MM.1S (cell line): Measurements from ENCODE around the gene BMAL1.

ENCODE experiments used
- DNase-seq: peaks from one replicate; pipeline ENCODE4 v3.0.0-alpha.2; 2015
- H2AFZ ChIP-seq: fragments of 300-600 bp; sonication (generic); 2 replicates; pipeline ENCODE4 v1.6.0; 2016; ENCODE audit warnings: antibody characterized with exemption, low read length
- H3F3A ChIP-seq: fragments of 300-600 bp; sonication (generic); 2 replicates; pipeline ENCODE4 v1.6.1; 2016; ENCODE audit warnings: mild to moderate bottlenecking, antibody characterized with exemption, low read length, moderate library complexity, mixed read lengths; ENCODE audit not compliant: insufficient read depth
- H3K27ac ChIP-seq: fragments of 300-600 bp; sonication (generic); 2 replicates; pipeline ENCODE4 v1.5.1; 2016; ENCODE audit warnings: mild to moderate bottlenecking, low read length
- H3K27me3 ChIP-seq: fragments of 300-600 bp; sonication (generic); replicated peaks from 2 replicates; pipeline ENCODE4 v1.6.0; 2016; ENCODE audit warnings: low read length; ENCODE audit not compliant: insufficient read depth
- H3K36me3 ChIP-seq: fragments of 300-600 bp; sonication (generic); replicated peaks from 2 replicates; pipeline ENCODE4 v1.6.1; 2016; ENCODE audit warnings: mild to moderate bottlenecking, low read length, mixed read lengths; ENCODE audit not compliant: insufficient read depth
- H3K4me1 ChIP-seq: fragments of 300-600 bp; sonication (generic); 2 replicates; pipeline ENCODE4 v1.6.1; 2016; ENCODE audit warnings: low read length, mixed read lengths
- H3K4me2 ChIP-seq: fragments of 300-600 bp; sonication (generic); 2 replicates; pipeline ENCODE4 v1.6.0; 2016; ENCODE audit warnings: low read depth, low read length
- H3K4me3 ChIP-seq: fragments of 300-600 bp; sonication (generic); 2 replicates; pipeline ENCODE4 v1.5.1; 2016; ENCODE audit warnings: low read length, mixed read lengths
- H3K79me2 ChIP-seq: fragments of 300-600 bp; sonication (generic); 2 replicates; pipeline ENCODE4 v1.6.1; 2016; ENCODE audit warnings: mixed run types, low read length, mixed read lengths
- H3K9ac ChIP-seq: fragments of 300-600 bp; sonication (generic); 2 replicates; pipeline ENCODE4 v1.6.1; 2016; ENCODE audit warnings: low read length, mixed read lengths
- H3K9me2 ChIP-seq: fragments of 300-600 bp; sonication (generic); replicated peaks from 2 replicates; pipeline ENCODE4 v1.6.1; 2016; ENCODE audit warnings: mild to moderate bottlenecking, low read length, mixed read lengths; ENCODE audit not compliant: insufficient read depth
- H3K9me3 ChIP-seq: fragments of 300-600 bp; sonication (generic); replicated peaks from 2 replicates; pipeline ENCODE4 v1.6.1; 2016; ENCODE audit warnings: mild to moderate bottlenecking, low read length, mixed read lengths; ENCODE audit not compliant: insufficient read depth
- H4K20me1 ChIP-seq: fragments of 300-600 bp; sonication (generic); 2 replicates; pipeline ENCODE4 v1.6.1; 2016; ENCODE audit warnings: mild to moderate bottlenecking, low read length, moderate library complexity, mixed read lengths; ENCODE audit not compliant: insufficient read depth
- EZH2 ChIP-seq: fragments of 300-600 bp; sonication (generic); optimal IDR thresholded peaks from 2 replicates; pipeline ENCODE3; 2017; ENCODE audit warnings: low read depth, mild to moderate bottlenecking, antibody characterized with exemption, low read length, mixed read lengths
- EZH2phosphoT487 ChIP-seq: fragments of 300-600 bp; sonication (generic); IDR thresholded peaks from 2 replicates; pipeline ENCODE4 v1.6.1; 2018; ENCODE audit warnings: antibody characterized with exemption, low read length
- TF ChIP-seq, protein P1 (sequence below): fragments of 300-600 bp; sonication (generic); IDR thresholded peaks from 2 replicates; pipeline ENCODE4 v1.5.1; 2016; ENCODE audit warnings: antibody characterized with exemption, low read length, mixed read lengths

BMAL1 gene

DNA sequence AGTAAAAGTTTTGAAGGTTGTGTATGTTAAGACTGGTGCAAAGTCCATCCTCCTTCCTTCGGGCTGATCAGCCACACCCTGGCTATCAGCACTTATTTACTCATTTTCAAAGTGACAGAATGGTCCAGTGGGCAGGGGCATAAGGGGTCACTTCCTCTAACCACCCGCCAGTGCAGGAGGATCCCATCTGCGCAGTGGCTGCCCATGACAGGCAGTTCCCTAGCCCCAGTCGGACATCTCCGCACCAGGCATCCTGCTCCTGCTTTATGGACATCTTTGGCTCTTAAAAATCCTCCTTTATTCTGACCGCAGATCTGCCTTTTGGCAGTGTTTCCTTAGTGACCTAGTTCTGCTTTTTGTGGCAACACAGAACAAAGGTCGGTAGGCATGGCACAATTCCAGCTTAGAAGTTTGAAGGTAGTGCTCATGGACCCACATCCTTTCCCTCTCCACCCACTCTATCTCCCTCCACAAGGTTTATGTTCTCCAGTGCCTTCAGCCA, 55.9 kb downstream of the BMAL1 start:
- Histone ChIP-seq H4K20me1 (no peaks in the 10 kb centered on the region), H3K4me3 (no peak overlapping the region), H2AFZ (no peak overlapping the region), H3K9ac (no peak overlapping the region), H3K9me2 (no peaks in the 10 kb centered on the region), H3K4me2 (no peak overlapping the region), H3F3A (peaks cover 9% of the 10 kb centered on the region; the same call in 1 of the 2 replicates), H3K27me3 (no peaks in the 10 kb centered on the region), H3K79me2 (peaks cover 2% of the 10 kb centered on the region), H3K27ac (no peak overlapping the region), H3K36me3 (no peaks in the 10 kb centered on the region), H3K9me3 (no peaks in the 10 kb centered on the region), H3K4me1 (peaks cover 12% of the 10 kb centered on the region)
- no peak for DNase-seq
- no peak for TF ChIP-seq EZH2phosphoT487
- TF ChIP-seq EZH2: no peak
- TF ChIP-seq, protein P1, sequence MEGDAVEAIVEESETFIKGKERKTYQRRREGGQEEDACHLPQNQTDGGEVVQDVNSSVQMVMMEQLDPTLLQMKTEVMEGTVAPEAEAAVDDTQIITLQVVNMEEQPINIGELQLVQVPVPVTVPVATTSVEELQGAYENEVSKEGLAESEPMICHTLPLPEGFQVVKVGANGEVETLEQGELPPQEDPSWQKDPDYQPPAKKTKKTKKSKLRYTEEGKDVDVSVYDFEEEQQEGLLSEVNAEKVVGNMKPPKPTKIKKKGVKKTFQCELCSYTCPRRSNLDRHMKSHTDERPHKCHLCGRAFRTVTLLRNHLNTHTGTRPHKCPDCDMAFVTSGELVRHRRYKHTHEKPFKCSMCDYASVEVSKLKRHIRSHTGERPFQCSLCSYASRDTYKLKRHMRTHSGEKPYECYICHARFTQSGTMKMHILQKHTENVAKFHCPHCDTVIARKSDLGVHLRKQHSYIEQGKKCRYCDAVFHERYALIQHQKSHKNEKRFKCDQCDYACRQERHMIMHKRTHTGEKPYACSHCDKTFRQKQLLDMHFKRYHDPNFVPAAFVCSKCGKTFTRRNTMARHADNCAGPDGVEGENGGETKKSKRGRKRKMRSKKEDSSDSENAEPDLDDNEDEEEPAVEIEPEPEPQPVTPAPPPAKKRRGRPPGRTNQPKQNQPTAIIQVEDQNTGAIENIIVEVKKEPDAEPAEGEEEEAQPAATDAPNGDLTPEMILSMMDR: no peak

DNA sequence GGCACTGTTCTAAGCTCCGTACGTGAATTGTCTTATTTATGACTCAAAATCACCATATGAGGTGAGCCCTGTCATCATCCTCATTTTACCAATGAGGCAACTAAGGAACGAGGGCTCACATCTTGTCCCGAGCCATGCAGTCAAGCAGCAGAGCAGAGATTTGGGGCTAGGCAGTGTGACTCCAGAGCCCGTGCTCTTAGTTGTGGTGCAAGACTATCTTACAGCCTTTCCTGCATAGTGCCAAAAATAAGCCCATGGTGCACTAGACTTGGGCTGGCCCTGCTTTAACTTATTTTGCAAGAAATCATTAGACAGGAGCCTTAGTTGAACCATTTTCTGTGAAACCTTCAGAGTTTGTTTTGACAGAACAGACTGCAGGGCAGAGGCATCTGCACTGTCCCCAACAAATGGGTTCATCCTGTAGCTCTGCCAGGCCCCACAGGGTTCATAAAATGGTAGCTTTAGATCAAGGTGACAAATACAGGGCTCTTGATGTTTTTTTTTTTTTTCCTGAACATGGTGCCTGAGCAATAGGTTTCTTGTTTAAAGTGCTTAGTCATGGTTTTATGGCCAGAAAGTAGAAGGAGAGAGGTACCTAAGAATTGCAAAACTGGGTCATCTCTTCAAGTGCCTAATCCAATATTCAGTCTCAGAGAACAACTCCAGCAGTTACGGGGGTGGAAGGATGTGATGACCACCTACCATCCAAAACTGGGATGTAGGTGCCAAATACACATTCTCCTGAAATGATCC, 56.6 kb downstream of the BMAL1 start:
- no peak overlapping the region for H3K4me3 ChIP-seq
- no peaks in the 10 kb centered on the region for H4K20me1 ChIP-seq
- H3K27ac ChIP-seq: no peak overlapping the region
- H3K9ac ChIP-seq: no peak overlapping the region
- H3K36me3 ChIP-seq: no peaks in the 10 kb centered on the region
- H3K4me2 ChIP-seq: no peak overlapping the region
- TF ChIP-seq EZH2 (no peak), EZH2phosphoT487 (no peak)
- TF ChIP-seq, protein P1: no peak
- H3K9me3 ChIP-seq: no peaks in the 10 kb centered on the region
- H3K4me1 ChIP-seq: peaks cover 16% of the 10 kb centered on the region
- H3F3A ChIP-seq: peaks cover 9% of the 10 kb centered on the region; the same call in 1 of the 2 replicates
- DNase-seq: no peak
- peaks cover 7% of the 10 kb centered on the region for H3K79me2 ChIP-seq
- no peaks in the 10 kb centered on the region for H3K9me2 ChIP-seq
- no peaks in the 10 kb centered on the region for H3K27me3 ChIP-seq
- no peak overlapping the region for H2AFZ ChIP-seq

DNA sequence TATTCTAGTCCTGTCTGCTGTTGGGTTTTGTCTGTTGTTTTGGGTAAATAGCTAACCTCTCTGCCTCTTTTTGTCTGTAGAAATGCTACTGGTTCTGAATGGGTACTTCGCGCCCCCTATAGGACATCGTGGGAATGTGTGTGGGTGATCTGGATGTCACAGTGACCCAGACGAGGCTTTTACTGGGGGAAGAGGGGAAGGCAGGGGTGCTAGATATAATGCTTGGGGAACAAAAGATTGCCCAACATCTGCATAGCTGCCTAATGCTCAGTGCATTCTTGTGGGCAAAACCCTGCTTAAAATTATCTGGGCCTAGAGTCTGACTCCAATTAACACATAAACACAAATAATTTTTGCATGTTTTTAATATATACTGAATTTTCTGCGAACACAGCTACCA, 57.7 kb downstream of the BMAL1 start:
- Histone ChIP-seq H3F3A (peaks cover 9% of the 10 kb centered on the region; the same call in 1 of the 2 replicates), H2AFZ (no peak overlapping the region), H3K9me3 (no peaks in the 10 kb centered on the region), H3K79me2 (peaks cover 7% of the 10 kb centered on the region), H4K20me1 (no peaks in the 10 kb centered on the region), H3K4me1 (peaks cover 16% of the 10 kb centered on the region), H3K4me2 (no peak overlapping the region), H3K4me3 (no peak overlapping the region), H3K27me3 (no peaks in the 10 kb centered on the region), H3K27ac (no peak overlapping the region), H3K9me2 (no peaks in the 10 kb centered on the region), H3K9ac (no peak overlapping the region), H3K36me3 (no peaks in the 10 kb centered on the region)
- DNase-seq: peak; percentile 47
- TF ChIP-seq, protein P1: peak; percentile 85
- TF ChIP-seq EZH2 (no peak), EZH2phosphoT487 (no peak)
